Natural killer cell (primary cell): ENCODE measurements around the gene EXO1. TPM values are rescaled to one million over a fixed set of nuclear protein-coding genes. Genes with fewer than 3 reads are reported as not detected.

Experiments
- ATAC-seq, 3 donors: fragments of 150-1000 bp in 2 of 3; fragments of 200-7000 bp in 1 of 3; cut with Tn5 transposase; 1 replicate in 1 of 3; 2 replicates in 2 of 3; pipeline ENCODE4 v1.10.0; 2021; ENCODE audit warnings: mild to moderate bottlenecking in 2 of 3, moderate library complexity in 2 of 3
- DNase-seq, 2 donors: peaks; one replicate each; pipeline versions ENCODE4 v3.0.0 to v3.0.0-alpha.2; 2013 to 2021; ENCODE audit warnings: mixed read lengths in 1 of 2
- H3K27ac ChIP-seq: one replicate; pipeline ENCODE4 v1.5.1; 2013; ENCODE audit warnings: mild to moderate bottlenecking, low read length
- H3K27me3 ChIP-seq: one replicate; pipeline ENCODE4 v1.6.1; 2013; ENCODE audit warnings: low read length; ENCODE audit not compliant: control insufficient read depth, insufficient read depth
- H3K36me3 ChIP-seq: one replicate; pipeline ENCODE4 v1.6.1; 2013; ENCODE audit warnings: low read length; ENCODE audit not compliant: control insufficient read depth, insufficient read depth
- H3K4me1 ChIP-seq: one replicate; pipeline ENCODE4 v1.6.1; 2013; ENCODE audit warnings: low read length; ENCODE audit not compliant: control insufficient read depth, insufficient read depth
- H3K4me3 ChIP-seq: one replicate; pipeline ENCODE4 v1.5.1; 2013; ENCODE audit warnings: low read length
- H3K9me3 ChIP-seq: one replicate; pipeline ENCODE4 v1.6.1; 2013; ENCODE audit warnings: low read length; ENCODE audit not compliant: control insufficient read depth, insufficient read depth
- H3K27ac Mint-ChIP-seq, 2 donors: one replicate each; pipeline ENCODE4 v1.8.0; 2022; ENCODE audit warnings: mild to moderate bottlenecking in 2 of 2, mixed read lengths in 2 of 2, moderate library complexity in 1 of 2
- H3K27me3 Mint-ChIP-seq, 2 donors: one replicate each; pipeline ENCODE4 v1.8.0; 2022; ENCODE audit warnings: low read depth in 2 of 2, mixed read lengths in 2 of 2
- H3K36me3 Mint-ChIP-seq: one replicate; pipeline ENCODE4 v1.8.0; 2022; ENCODE audit warnings: mixed read lengths
- H3K4me1 Mint-ChIP-seq, 2 donors: one replicate each; pipeline ENCODE4 v1.8.0; 2022; ENCODE audit warnings: mixed read lengths in 2 of 2
- H3K4me3 Mint-ChIP-seq: one replicate; pipeline ENCODE4 v1.8.0; 2022; ENCODE audit warnings: mild to moderate bottlenecking, moderate library complexity, mixed read lengths
- H3K9me3 Mint-ChIP-seq, 2 donors: one replicate each; pipeline ENCODE4 v1.8.0; 2022; ENCODE audit warnings: mixed read lengths in 2 of 2
- CTCF ChIP-seq: fragments of 200-600 bp; IDR thresholded peaks from one replicate; pipeline ENCODE4 v1.8.0; 2022; ENCODE audit warnings: antibody characterized with exemption
- WGBS: methylation state at CpG from one replicate; pipeline ENCODE4 v1.1.7; 2013; ENCODE audit warnings: missing lambda C conversion rate; ENCODE audit not compliant: insufficient coverage; 5-methylcytosine and 5-hydroxymethylcytosine counted together
- intact Hi-C: fragments of 100-400 bp; cut with micrococcal nuclease; formaldehyde crosslinking; loops from one replicate; pipeline ENCODE4 v1.14.2; 2022
- total RNA-seq, 4 donors: library from RNA; stranded (reverse); fragments of 120-200 nt in 1 of 4; gene quantifications; one replicate each; pipeline versions ENCODE4 v1.2.3 to v1.2.4, GENCODE V29; 2013 to 2022

EXO1 gene
- total RNA-seq, 3 donors from 2014 or later (not counting 1 experiment from before 2014, with no cell fraction given): 1.6 to 2.7 (median 1.7) TPM

DNA sequence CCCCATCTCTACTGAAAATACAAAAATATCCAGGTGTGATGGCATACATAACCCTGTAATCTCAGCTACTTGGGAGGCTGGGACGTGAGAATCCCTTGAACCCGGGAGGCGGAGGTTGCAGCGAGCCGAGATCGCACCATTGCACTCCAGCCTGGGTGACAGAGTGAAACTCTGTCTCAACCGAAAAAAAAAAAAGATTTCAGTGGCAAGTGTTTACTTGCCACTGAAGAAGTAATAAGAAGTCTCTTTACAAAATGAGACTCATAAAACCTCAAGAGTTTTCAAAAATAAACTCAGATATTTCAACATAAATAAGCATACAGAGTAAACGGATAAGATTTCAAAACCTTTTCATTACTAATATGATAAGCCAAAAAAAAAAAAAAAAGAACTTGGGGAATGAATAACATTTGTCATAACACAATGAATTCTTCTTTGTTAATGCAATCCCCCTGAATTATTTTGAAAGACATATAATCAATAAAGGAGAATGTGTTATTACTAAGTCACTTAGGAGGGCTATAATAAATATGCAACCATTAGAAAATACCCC lies 34.2 kb upstream of the EXO1 start:
- Histone ChIP-seq H3K36me3 (no peaks in the 10 kb centered on the region), H3K9me3 (no peaks in the 10 kb centered on the region)
- intact Hi-C loops: no loop called here

GRCh38 chr1:241816008-241816407 lies 32.0 kb upstream of the EXO1 start:
- H3K27me3 Mint-ChIP-seq: peaks cover 13 to 15% of the 10 kb centered on the region in 2 donors
- H3K9me3 ChIP-seq: no peaks in the 10 kb centered on the region
- H3K27me3 ChIP-seq: no peaks in the 10 kb centered on the region
- no peak overlapping the region for H3K4me3 ChIP-seq
- no peaks in the 10 kb centered on the region for H3K36me3 Mint-ChIP-seq
- H3K4me1 Mint-ChIP-seq: no peaks in the 10 kb centered on the region
- H3K4me3 Mint-ChIP-seq: no peak overlapping the region
- intact Hi-C loops: no loop called here
- H3K36me3 ChIP-seq: no peaks in the 10 kb centered on the region
- no peak overlapping the region for H3K27ac Mint-ChIP-seq
- 85% methylated on average over 6 of the region's 6 CpGs for WGBS
- no peak overlapping the region for H3K27ac ChIP-seq
- no peak for TF ChIP-seq CTCF
- H3K4me1 ChIP-seq: no peaks in the 10 kb centered on the region
- no peak for ATAC-seq
- H3K9me3 Mint-ChIP-seq: no peaks in the 10 kb centered on the region
- no peak for DNase-seq

More for the DNA sequence above, 34.2 kb upstream of the EXO1 start:
- Mint-ChIP-seq H3K27ac (no peak overlapping the region), H3K9me3 (no peaks in the 10 kb centered on the region), H3K36me3 (no peaks in the 10 kb centered on the region), H3K4me1 (no peaks in the 10 kb centered on the region), H3K4me3 (no peak overlapping the region), H3K27me3 (peaks cover 17 to 23% of the 10 kb centered on the region in 2 donors)
- no peaks in the 10 kb centered on the region for H3K27me3 ChIP-seq
- no peaks in the 10 kb centered on the region for H3K4me1 ChIP-seq
- ATAC-seq (no peak), DNase-seq (no peak)
- TF ChIP-seq CTCF: no peak
- WGBS: 87% methylated on average over 7 of the region's 8 CpGs
- no peak overlapping the region for H3K4me3 ChIP-seq
- no peak overlapping the region for H3K27ac ChIP-seq

GRCh38 chr1:241817331-241817792 lies 30.6 kb upstream of the EXO1 start:
- TF ChIP-seq CTCF: no peak
- Histone ChIP-seq H3K4me1 (no peaks in the 10 kb centered on the region), H3K9me3 (no peaks in the 10 kb centered on the region), H3K27ac (no peak overlapping the region), H3K27me3 (no peaks in the 10 kb centered on the region), H3K4me3 (no peak overlapping the region), H3K36me3 (no peaks in the 10 kb centered on the region)
- no peaks in the 10 kb centered on the region for H3K9me3 Mint-ChIP-seq
- DNase-seq: no peak
- intact Hi-C loops: no loop called here
- no peaks in the 10 kb centered on the region for H3K36me3 Mint-ChIP-seq
- H3K27me3 Mint-ChIP-seq: peaks cover 13 to 15% of the 10 kb centered on the region in 2 donors
- no peak overlapping the region for H3K4me3 Mint-ChIP-seq
- WGBS: 100% methylated on average over 1 of the region's 1 CpG
- no peaks in the 10 kb centered on the region for H3K4me1 Mint-ChIP-seq
- H3K27ac Mint-ChIP-seq: no peak overlapping the region
- ATAC-seq: no peak
